Measurements from ENCODE around the gene ZNF552. TPM values are rescaled to one million over a fixed set of nuclear protein-coding genes. Genes with fewer than 3 reads are reported as not detected.

Gene ZNF552
- total RNA-seq, 1 experiment from 2014 or later, result 13.1 TPM

DNA sequence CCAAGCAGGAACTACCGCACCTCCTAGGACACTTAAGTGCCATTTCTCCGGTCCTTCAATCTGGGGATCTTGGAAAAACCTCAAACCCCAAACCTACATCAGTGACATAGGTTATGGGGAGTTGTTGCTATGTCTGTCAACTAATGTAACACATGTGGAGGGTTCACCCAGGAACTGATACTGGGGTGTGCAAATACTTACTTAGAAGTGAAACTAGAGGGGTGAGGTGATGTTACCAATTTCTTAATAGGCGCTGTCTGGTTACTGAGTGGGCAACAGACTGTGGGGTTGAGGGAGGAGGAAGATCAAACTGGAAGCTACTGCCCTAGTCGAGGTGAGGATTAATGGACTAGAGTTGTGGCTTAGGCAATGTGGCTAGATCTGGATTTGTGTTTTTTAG, 43.3 kb downstream of the ZNF552 start:
- H3K9me3 Mint-ChIP-seq, result no peaks in the 10 kb centered on the region
- CTCF ChIA-PET, result no interaction called here

More for the DNA sequence above, 43.3 kb downstream of the ZNF552 start:
- POLR2A ChIA-PET, result interaction anchor here (0.7 kb wide), 1 partner anchor 62 kb away, joined by 4 read pairs; the partner anchor contains the start of gene ZNF154
- peaks cover 11% of the 10 kb centered on the region for H3K4me1 Mint-ChIP-seq
- no peak for TF ChIP-seq JAZF1 (CRISPR knock-in tag; IDR thresholded peaks at IDR 0.05)
- TF ChIP-seq ZNF317 (CRISPR knock-in tag; IDR thresholded peaks at IDR 0.05; ENCODE audit: borderline replicate concordance, low read depth), result no peak
- TF ChIP-seq GRHL2 (CRISPR knock-in tag; IDR thresholded peaks at IDR 0.05; ENCODE audit: insufficient replicate concordance, severe bottlenecking), result no peak
- TF ChIP-seq, protein P1, sequence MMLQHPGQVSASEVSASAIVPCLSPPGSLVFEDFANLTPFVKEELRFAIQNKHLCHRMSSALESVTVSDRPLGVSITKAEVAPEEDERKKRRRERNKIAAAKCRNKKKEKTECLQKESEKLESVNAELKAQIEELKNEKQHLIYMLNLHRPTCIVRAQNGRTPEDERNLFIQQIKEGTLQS (CRISPR knock-in tag; conservative IDR thresholded peaks at IDR 0.05), result no peak
- no peak for TF ChIP-seq ETV6 (CRISPR knock-in tag; IDR thresholded peaks at IDR 0.05)
- no peak for TF ChIP-seq SMAD3 (CRISPR knock-in tag; IDR thresholded peaks at IDR 0.05; ENCODE audit: borderline replicate concordance)
- no peak for TF ChIP-seq CREM (CRISPR knock-in tag; IDR thresholded peaks at IDR 0.05)
- TF ChIP-seq, protein P2, sequence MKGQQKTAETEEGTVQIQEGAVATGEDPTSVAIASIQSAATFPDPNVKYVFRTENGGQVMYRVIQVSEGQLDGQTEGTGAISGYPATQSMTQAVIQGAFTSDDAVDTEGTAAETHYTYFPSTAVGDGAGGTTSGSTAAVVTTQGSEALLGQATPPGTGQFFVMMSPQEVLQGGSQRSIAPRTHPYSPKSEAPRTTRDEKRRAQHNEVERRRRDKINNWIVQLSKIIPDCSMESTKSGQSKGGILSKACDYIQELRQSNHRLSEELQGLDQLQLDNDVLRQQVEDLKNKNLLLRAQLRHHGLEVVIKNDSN (CRISPR knock-in tag; IDR thresholded peaks at IDR 0.05), result no peak
- TF ChIP-seq NFATC4 (CRISPR knock-in tag; IDR thresholded peaks at IDR 0.05), result no peak
- no peak for TF ChIP-seq MYBL2 (CRISPR knock-in tag; IDR thresholded peaks at IDR 0.05)
- TF ChIP-seq, protein P3, sequence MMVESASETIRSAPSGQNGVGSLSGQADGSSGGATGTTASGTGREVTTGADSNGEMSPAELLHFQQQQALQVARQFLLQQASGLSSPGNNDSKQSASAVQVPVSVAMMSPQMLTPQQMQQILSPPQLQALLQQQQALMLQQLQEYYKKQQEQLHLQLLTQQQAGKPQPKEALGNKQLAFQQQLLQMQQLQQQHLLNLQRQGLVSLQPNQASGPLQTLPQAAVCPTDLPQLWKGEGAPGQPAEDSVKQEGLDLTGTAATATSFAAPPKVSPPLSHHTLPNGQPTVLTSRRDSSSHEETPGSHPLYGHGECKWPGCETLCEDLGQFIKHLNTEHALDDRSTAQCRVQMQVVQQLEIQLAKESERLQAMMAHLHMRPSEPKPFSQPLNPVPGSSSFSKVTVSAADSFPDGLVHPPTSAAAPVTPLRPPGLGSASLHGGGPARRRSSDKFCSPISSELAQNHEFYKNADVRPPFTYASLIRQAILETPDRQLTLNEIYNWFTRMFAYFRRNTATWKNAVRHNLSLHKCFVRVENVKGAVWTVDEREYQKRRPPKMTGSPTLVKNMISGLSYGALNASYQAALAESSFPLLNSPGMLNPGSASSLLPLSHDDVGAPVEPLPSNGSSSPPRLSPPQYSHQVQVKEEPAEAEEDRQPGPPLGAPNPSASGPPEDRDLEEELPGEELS (CRISPR knock-in tag; IDR thresholded peaks at IDR 0.05), result no peak
- TF ChIP-seq NR3C1 (CRISPR knock-in tag; conservative IDR thresholded peaks at IDR 0.05; ENCODE audit: low read depth), result no peak
- TF ChIP-seq EMX1 (CRISPR knock-in tag; IDR thresholded peaks at IDR 0.05), result no peak
- TF ChIP-seq OVOL2 (CRISPR knock-in tag; IDR thresholded peaks at IDR 0.05; ENCODE audit: borderline replicate concordance), result no peak
- TF ChIP-seq, protein P4, sequence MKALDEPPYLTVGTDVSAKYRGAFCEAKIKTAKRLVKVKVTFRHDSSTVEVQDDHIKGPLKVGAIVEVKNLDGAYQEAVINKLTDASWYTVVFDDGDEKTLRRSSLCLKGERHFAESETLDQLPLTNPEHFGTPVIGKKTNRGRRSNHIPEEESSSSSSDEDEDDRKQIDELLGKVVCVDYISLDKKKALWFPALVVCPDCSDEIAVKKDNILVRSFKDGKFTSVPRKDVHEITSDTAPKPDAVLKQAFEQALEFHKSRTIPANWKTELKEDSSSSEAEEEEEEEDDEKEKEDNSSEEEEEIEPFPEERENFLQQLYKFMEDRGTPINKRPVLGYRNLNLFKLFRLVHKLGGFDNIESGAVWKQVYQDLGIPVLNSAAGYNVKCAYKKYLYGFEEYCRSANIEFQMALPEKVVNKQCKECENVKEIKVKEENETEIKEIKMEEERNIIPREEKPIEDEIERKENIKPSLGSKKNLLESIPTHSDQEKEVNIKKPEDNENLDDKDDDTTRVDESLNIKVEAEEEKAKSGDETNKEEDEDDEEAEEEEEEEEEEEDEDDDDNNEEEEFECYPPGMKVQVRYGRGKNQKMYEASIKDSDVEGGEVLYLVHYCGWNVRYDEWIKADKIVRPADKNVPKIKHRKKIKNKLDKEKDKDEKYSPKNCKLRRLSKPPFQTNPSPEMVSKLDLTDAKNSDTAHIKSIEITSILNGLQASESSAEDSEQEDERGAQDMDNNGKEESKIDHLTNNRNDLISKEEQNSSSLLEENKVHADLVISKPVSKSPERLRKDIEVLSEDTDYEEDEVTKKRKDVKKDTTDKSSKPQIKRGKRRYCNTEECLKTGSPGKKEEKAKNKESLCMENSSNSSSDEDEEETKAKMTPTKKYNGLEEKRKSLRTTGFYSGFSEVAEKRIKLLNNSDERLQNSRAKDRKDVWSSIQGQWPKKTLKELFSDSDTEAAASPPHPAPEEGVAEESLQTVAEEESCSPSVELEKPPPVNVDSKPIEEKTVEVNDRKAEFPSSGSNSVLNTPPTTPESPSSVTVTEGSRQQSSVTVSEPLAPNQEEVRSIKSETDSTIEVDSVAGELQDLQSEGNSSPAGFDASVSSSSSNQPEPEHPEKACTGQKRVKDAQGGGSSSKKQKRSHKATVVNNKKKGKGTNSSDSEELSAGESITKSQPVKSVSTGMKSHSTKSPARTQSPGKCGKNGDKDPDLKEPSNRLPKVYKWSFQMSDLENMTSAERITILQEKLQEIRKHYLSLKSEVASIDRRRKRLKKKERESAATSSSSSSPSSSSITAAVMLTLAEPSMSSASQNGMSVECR (CRISPR knock-in tag; IDR thresholded peaks at IDR 0.05; ENCODE audit: borderline replicate concordance), result no peak
- TF ChIP-seq, protein P5, sequence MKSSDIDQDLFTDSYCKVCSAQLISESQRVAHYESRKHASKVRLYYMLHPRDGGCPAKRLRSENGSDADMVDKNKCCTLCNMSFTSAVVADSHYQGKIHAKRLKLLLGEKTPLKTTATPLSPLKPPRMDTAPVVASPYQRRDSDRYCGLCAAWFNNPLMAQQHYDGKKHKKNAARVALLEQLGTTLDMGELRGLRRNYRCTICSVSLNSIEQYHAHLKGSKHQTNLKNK (CRISPR knock-in tag; IDR thresholded peaks at IDR 0.05), result no peak
- TF ChIP-seq, protein P6, sequence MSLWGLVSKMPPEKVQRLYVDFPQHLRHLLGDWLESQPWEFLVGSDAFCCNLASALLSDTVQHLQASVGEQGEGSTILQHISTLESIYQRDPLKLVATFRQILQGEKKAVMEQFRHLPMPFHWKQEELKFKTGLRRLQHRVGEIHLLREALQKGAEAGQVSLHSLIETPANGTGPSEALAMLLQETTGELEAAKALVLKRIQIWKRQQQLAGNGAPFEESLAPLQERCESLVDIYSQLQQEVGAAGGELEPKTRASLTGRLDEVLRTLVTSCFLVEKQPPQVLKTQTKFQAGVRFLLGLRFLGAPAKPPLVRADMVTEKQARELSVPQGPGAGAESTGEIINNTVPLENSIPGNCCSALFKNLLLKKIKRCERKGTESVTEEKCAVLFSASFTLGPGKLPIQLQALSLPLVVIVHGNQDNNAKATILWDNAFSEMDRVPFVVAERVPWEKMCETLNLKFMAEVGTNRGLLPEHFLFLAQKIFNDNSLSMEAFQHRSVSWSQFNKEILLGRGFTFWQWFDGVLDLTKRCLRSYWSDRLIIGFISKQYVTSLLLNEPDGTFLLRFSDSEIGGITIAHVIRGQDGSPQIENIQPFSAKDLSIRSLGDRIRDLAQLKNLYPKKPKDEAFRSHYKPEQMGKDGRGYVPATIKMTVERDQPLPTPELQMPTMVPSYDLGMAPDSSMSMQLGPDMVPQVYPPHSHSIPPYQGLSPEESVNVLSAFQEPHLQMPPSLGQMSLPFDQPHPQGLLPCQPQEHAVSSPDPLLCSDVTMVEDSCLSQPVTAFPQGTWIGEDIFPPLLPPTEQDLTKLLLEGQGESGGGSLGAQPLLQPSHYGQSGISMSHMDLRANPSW (CRISPR knock-in tag; conservative IDR thresholded peaks at IDR 0.05; ENCODE audit: low read depth), result no peak
- TF ChIP-seq, protein P7, sequence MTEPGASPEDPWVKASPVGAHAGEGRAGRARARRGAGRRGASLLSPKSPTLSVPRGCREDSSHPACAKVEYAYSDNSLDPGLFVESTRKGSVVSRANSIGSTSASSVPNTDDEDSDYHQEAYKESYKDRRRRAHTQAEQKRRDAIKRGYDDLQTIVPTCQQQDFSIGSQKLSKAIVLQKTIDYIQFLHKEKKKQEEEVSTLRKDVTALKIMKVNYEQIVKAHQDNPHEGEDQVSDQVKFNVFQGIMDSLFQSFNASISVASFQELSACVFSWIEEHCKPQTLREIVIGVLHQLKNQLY (CRISPR knock-in tag; IDR thresholded peaks at IDR 0.05), result no peak
- TF ChIP-seq, protein P8, sequence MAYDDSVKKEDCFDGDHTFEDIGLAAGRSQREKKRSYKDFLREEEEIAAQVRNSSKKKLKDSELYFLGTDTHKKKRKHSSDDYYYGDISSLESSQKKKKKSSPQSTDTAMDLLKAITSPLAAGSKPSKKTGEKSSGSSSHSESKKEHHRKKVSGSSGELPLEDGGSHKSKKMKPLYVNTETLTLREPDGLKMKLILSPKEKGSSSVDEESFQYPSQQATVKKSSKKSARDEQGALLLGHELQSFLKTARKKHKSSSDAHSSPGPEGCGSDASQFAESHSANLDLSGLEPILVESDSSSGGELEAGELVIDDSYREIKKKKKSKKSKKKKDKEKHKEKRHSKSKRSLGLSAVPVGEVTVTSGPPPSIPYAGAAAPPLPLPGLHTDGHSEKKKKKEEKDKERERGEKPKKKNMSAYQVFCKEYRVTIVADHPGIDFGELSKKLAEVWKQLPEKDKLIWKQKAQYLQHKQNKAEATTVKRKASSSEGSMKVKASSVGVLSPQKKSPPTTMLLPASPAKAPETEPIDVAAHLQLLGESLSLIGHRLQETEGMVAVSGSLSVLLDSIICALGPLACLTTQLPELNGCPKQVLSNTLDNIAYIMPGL (CRISPR knock-in tag; IDR thresholded peaks at IDR 0.05), result no peak
- no peak for TF ChIP-seq HMGA2 (CRISPR knock-in tag; IDR thresholded peaks at IDR 0.05)
- no peak for DNase-seq (ENCODE audit: low spot score)
- ATAC-seq, result no peak
- peak overlapping the region; percentile 62; the same call in 1 of the 2 replicates for H3K27ac Mint-ChIP-seq
- H3K27me3 Mint-ChIP-seq (ENCODE audit: low read depth), result no peaks in the 10 kb centered on the region
- H3K36me3 Mint-ChIP-seq, result peaks cover 29% of the 10 kb centered on the region
- H3K4me3 Mint-ChIP-seq, result peak overlapping the region; percentile 88
